WERI-Rb-1 (cell line): ENCODE results near the gene ZFYVE1.
"Not testable (repeated sequence)": the region's sequence is repeated elsewhere in the genome, so short reads cannot be mapped to it uniquely, and the experiment has no call there.

Source experiments
- DNase-seq: peaks from one replicate; pipeline ENCODE4 v3.0.0-alpha.2; 2020
- H3K27ac ChIP-seq: fragments of 250-450 bp; sonication (Bioruptor Pico); 2 replicates; pipeline ENCODE4 v1.5.1; 2020; ENCODE audit warnings: mild to moderate bottlenecking, moderate library complexity
- H3K27me3 ChIP-seq: fragments of 250-450 bp; sonication (Bioruptor Pico); 2 replicates; pipeline ENCODE4 v1.5.1; 2021; ENCODE audit warnings: mild to moderate bottlenecking, low read depth, moderate library complexity; ENCODE audit not compliant: insufficient read depth, severe bottlenecking
- H3K36me3 ChIP-seq: fragments of 250-450 bp; sonication (Bioruptor Pico); 2 replicates; pipeline ENCODE4 v1.5.1; 2020; ENCODE audit warnings: mild to moderate bottlenecking, moderate library complexity
- H3K4me3 ChIP-seq: 2 replicates; pipeline ENCODE4 v1.5.1; 2011; ENCODE audit warnings: low read depth, mild to moderate bottlenecking, control low read depth, low read length
- H3K9me3 ChIP-seq: fragments of 250-450 bp; sonication (Bioruptor Pico); 2 replicates; pipeline ENCODE4 v1.5.1; 2021; ENCODE audit warnings: mild to moderate bottlenecking, moderate library complexity; ENCODE audit not compliant: severe bottlenecking
- TF ChIP-seq, protein P1 (sequence below): IDR thresholded peaks from 2 replicates; pipeline ENCODE4 v1.5.1; 2011; ENCODE audit warnings: low read depth, mild to moderate bottlenecking, control low read depth, inconsistent platforms, low read length

ZFYVE1 gene

DNA sequence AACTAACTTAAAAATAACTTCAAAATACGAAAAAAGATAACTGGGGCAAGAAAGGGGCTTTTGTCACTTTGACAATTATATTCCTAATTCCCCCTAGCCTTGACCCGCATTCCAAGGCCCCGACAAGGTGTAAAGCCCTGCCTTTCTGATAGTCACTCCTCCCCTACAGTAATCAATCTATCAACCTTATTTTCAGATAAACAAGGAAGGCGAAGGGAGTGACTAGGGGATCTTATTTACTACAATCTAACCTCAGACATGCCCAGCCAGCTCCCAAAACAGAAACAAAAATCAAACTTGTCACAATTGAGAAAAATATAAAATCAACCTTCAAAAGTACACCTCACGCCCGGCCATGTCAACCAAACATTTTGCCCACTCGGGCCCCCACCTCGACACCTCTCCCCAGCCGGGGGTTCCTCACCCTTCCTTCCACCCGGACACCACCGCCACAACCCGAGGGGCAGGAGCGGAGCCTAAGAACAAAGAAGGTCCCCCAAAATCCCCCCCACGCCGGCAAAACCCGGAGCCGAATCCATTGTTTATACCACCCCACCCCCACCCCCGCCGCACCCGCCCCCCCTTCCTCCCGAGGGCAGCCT is 562 bp downstream of the ZFYVE1 start:
- H3K4me3 ChIP-seq, result peak overlapping the region; percentile 79
- TF ChIP-seq, protein P1, sequence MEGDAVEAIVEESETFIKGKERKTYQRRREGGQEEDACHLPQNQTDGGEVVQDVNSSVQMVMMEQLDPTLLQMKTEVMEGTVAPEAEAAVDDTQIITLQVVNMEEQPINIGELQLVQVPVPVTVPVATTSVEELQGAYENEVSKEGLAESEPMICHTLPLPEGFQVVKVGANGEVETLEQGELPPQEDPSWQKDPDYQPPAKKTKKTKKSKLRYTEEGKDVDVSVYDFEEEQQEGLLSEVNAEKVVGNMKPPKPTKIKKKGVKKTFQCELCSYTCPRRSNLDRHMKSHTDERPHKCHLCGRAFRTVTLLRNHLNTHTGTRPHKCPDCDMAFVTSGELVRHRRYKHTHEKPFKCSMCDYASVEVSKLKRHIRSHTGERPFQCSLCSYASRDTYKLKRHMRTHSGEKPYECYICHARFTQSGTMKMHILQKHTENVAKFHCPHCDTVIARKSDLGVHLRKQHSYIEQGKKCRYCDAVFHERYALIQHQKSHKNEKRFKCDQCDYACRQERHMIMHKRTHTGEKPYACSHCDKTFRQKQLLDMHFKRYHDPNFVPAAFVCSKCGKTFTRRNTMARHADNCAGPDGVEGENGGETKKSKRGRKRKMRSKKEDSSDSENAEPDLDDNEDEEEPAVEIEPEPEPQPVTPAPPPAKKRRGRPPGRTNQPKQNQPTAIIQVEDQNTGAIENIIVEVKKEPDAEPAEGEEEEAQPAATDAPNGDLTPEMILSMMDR, result no peak
- no peaks in the 10 kb centered on the region for H3K9me3 ChIP-seq
- H3K27ac ChIP-seq, result peak overlapping the region; percentile 59
- H3K27me3 ChIP-seq, result no peaks in the 10 kb centered on the region
- DNase-seq, result no peak
- peaks cover 26% of the 10 kb centered on the region for H3K36me3 ChIP-seq

DNA sequence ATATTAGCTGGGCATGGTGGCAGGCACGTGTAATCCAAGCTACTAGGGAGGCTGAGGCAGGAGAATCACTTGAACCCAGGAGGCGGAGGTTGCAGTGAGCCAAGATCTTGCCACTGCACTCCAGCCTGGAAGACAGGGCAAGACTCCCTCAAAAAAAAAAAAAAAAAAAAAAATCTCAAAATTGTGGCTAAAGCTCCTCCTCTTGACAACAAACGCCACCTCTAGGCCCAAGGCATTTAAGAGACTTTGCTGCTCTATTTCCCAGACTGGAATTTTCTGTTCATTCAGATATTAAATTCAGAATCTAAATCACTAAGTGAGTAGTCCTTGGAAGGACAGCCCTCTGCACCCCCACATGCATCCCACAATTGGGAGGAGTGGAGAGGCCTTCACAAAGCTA is 1.4 kb downstream of the ZFYVE1 start:
- H3K4me3 ChIP-seq, result no peak overlapping the region
- no peak for DNase-seq
- TF ChIP-seq, protein P1, result no peak
- H3K36me3 ChIP-seq, result peaks cover 30% of the 10 kb centered on the region
- H3K27me3 ChIP-seq, result no peaks in the 10 kb centered on the region
- no peaks in the 10 kb centered on the region for H3K9me3 ChIP-seq
- no peak overlapping the region for H3K27ac ChIP-seq

DNA sequence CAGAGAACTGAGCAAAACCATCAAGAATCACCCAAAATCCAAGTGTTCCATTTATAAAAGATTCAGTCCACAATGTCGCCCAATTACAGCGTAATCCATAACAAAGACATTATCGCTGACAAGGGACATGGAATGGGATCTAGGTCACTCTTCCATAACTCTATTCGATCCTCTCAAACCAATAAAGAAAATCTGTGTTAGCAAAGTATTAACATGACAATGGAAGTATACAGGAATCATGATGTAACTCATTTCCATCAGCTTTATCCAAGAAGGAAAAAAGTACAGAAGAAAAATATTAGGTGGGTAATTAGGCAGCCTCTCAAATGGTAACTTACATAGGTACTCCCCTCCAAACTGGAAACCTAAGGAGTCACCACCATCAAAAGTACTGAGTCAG is 4.9 kb downstream of the ZFYVE1 start:
- no peak overlapping the region for H3K4me3 ChIP-seq
- TF ChIP-seq, protein P1, result no peak
- peaks cover 35% of the 10 kb centered on the region for H3K36me3 ChIP-seq
- H3K27me3 ChIP-seq, result no peaks in the 10 kb centered on the region
- H3K9me3 ChIP-seq, result no peaks in the 10 kb centered on the region
- no peak overlapping the region for H3K27ac ChIP-seq
- DNase-seq, result no peak

DNA sequence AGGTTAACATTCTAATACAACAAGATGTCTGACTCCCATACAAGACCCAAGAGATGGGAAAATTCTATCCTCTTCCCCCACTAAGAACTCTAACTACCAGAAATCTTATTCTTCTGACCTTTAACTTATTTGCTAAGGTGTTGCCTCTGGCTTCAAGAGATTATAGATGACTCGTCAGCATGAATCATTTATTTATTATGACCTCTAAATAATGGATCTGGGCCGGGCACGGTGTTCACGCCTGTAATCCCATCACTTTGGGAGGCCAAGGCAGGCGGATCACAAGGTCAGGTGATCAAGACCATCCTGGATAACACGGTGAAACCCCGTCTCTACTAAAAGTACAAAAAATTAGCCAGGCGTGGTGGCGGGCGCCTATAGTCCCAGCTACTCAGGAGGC is 10.9 kb downstream of the ZFYVE1 start:
- H3K9me3 ChIP-seq, H3K4me3 ChIP-seq, H3K27me3 ChIP-seq, H3K27ac ChIP-seq, DNase-seq: not testable (repeated sequence)
- peaks cover 24% of the 10 kb centered on the region for H3K36me3 ChIP-seq

DNA sequence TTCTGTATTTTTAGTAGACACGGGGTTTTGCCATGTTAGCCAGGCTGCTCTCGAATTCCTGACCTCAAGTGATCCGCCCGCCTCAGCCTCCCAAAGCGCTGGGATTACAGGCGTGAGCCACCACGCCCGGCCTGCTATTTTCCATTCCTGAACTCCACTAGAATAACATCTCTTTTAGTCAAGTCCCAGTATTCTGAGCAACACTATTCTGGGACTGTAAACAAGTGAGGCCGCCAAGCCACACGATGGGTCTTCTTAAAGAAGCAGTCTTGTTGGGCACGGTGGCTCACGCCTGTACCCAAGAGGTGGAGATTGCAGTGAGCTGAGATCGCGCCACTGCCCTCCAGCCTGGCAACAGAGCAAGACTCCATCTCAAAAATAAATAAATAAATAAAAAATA is 11.4 kb downstream of the ZFYVE1 start:
- H3K27me3 ChIP-seq, DNase-seq, H3K4me3 ChIP-seq, H3K9me3 ChIP-seq, H3K27ac ChIP-seq: not testable (repeated sequence)
- H3K36me3 ChIP-seq, result peaks cover 21% of the 10 kb centered on the region

DNA sequence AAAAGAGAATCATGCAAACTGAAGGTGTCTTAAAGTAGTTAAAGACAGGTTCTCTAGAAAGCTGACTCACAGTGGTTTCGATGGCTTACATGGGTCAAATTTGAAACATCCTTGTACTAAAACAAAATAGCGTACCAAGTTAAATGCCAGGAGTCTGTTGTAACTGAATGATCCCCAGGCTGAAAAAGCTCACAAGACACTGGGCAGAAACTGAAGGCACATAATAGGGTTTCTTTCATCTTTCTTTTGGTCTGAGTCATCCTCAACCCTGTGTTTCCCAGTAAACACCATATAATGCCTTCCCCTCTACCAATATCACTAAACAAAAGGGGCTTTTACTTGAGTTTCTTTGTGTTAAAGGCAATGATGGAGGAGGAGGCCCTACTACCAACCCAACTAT is 12.8 kb downstream of the ZFYVE1 start:
- H3K36me3 ChIP-seq, result peaks cover 27% of the 10 kb centered on the region
- H3K9me3 ChIP-seq, result no peaks in the 10 kb centered on the region
- DNase-seq, result no peak
- no peak overlapping the region for H3K4me3 ChIP-seq
- no peak overlapping the region for H3K27ac ChIP-seq
- TF ChIP-seq, protein P1, result no peak
- no peaks in the 10 kb centered on the region for H3K27me3 ChIP-seq

DNA sequence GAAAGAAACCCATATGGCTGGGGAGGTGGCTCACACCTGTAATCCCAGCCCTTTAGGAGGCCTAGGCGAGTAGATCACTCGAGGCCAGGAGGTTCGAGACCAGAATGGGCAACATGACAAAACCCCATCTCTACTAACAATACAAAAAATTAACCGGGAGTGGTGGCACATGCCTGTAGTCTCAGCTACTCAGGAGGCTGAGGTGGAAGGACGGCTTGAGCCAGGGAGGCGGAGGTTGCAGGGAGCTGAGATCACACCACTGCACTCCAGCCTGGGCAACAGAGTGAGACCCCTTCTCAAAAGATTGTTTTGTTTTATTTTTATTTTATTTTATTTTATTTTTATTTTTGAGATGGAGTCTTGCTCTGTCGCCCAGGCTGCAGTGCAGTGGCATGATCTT is 15.7 kb downstream of the ZFYVE1 start:
- H3K9me3 ChIP-seq, H3K27me3 ChIP-seq, H3K27ac ChIP-seq, DNase-seq, H3K4me3 ChIP-seq: not testable (repeated sequence)
- H3K36me3 ChIP-seq, result peaks cover 34% of the 10 kb centered on the region
